Suprapubic skin (tissue), 2 donors: ENCODE results near the gene UBR3.

Experiments used
- EP300 ChIP-seq: sonication (generic); formaldehyde crosslinking; IDR thresholded peaks from one replicate; pipeline ENCODE4 v1.6.1; 2017; ENCODE audit warnings: antibody characterized with exemption
- POLR2A ChIP-seq, 2 donors: fragments of 450-650 bp; IDR thresholded peaks; one replicate each; pipeline ENCODE4 v1.6.1; 2017; ENCODE audit warnings: antibody characterized with exemption in 2 of 2, mild to moderate bottlenecking in 2 of 2, moderate library complexity in 2 of 2

DNA sequence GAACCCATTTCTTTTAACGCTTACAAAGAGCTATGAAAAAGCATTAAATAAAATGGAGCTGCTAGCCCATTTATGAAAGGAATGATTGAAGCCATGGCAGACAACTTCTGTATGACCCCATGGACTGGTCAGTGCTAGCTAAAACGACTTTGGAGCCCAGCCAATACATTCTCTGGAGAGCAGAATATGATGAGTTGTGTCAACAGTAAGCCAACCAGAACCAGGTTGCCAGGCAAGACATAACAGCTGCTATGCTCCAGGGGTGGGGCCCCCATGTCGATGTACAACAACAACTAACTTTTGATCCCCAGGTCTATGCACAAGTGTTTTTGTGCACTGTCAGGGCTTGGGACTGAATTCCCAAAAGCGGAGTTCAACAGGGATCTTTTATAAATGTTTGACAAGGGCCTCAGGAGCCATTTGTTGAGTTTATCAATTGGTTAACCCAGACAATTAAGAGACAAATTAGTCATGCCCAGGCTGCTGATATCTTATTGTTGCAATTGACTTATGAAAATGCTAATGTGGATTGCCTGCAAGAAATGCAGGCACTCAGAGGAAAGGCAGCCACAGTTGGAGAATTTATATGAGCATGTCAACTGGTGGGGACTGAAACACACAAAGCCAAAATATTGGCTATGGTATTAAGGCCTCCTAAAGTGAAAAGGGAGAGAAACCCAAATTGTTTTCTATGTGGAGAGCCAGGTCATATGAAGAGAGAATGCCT, 286.1 kb downstream of the UBR3 start:
- TF ChIP-seq POLR2A (IDR thresholded peaks at IDR 0.05), result no peak
- TF ChIP-seq EP300, result no peak
